GM12878 (cell line): ENCODE data around the gene CHRNE. TPM values are rescaled to one million over a fixed set of nuclear protein-coding genes. Genes with fewer than 3 reads are reported as not detected.

Experiments
- ATAC-seq: fragments of 200-7000 bp; cut with Tn5 transposase; 3 replicates; pipeline ENCODE4 v1.9.1; 2020; ENCODE audit warnings: mild to moderate bottlenecking, moderate library complexity
- BruUV-seq: library from RNA; stranded (reverse); fragments of 400-500 nt; replicated peaks from 2 replicates; lab custom pipeline; 2021; lab: Mats Ljungman, UMichigan
- CTCF ChIA-PET: fragments of 300-600 bp; sonication (Branson Sonifier 250); formaldehyde crosslinking; extraction: SDS; loops from one replicate; lab custom pipeline; 2021; ENCODE audit warnings: inconsistent platforms; lab: Yijun Ruan, JAX
- POLR2A ChIA-PET: fragments of 350-600 bp; formaldehyde crosslinking; extraction: SDS; loops from one replicate; lab custom pipeline; 2021; ENCODE audit warnings: inconsistent platforms; lab: Charles Lee
- RAD21 ChIA-PET: fragments of 300-600 bp; sonication (Branson Sonifier 250); formaldehyde crosslinking; loops from one replicate; lab custom pipeline; 2023; ENCODE audit warnings: antibody characterized with exemption; ENCODE audit not compliant: unreplicated experiment; lab: Charles Lee
- SMC1A ChIA-PET: fragments of 300-600 bp; sonication (Branson Sonifier 250); formaldehyde crosslinking; loops from one replicate; lab custom pipeline; 2023; ENCODE audit not compliant: unreplicated experiment, uncharacterized antibody; lab: Charles Lee
- DNase-seq: peaks from one replicate; pipeline ENCODE4 v3.0.0-alpha.2; 2011; ENCODE audit warnings: low read depth, low spot score
- FAIRE-seq: peaks from 3 replicates; lab custom pipeline; 2011; peaks lifted over from hg19 to GRCh38; lab: Jason Lieb, UNC
- H2AFZ ChIP-seq: 2 replicates; pipeline ENCODE4 v1.6.0; 2011; ENCODE audit warnings: low read depth, low read length, control low read depth; ENCODE audit not compliant: control insufficient read depth
- H3K27ac ChIP-seq: 2 replicates; pipeline ENCODE4 v1.5.1; 2011; ENCODE audit warnings: control low read depth; ENCODE audit not compliant: control insufficient read depth, insufficient read depth
- H3K27me3 ChIP-seq, 2 experiments: replicated peaks in 1 of 2; 2 replicates each; pipeline versions ENCODE4 v1.6.0 to v1.6.1; 2011; ENCODE audit warnings: low read length in 1 of 2; ENCODE audit not compliant: control insufficient read depth in 2 of 2, insufficient read depth in 2 of 2
- H3K36me3 ChIP-seq, 2 experiments: 2 replicates each; pipeline ENCODE4 v1.5.1; 2011; ENCODE audit warnings: low read length in 1 of 2; ENCODE audit not compliant: control insufficient read depth in 2 of 2, insufficient read depth in 2 of 2
- H3K4me1 ChIP-seq: 2 replicates; pipeline ENCODE4 v1.6.1; 2011; ENCODE audit warnings: mild to moderate bottlenecking, low read length, moderate library complexity, mixed read lengths; ENCODE audit not compliant: control insufficient read depth, insufficient read depth
- H3K4me2 ChIP-seq: 2 replicates; pipeline ENCODE4 v1.6.0; 2011; ENCODE audit warnings: control low read depth; ENCODE audit not compliant: control insufficient read depth, insufficient read depth
- H3K4me3 ChIP-seq: fragments of 200-600 bp; sonication (generic); 2 replicates; pipeline ENCODE4 v1.5.1; 2016
- H3K79me2 ChIP-seq: 2 replicates; pipeline ENCODE4 v1.6.0; 2011; ENCODE audit warnings: low read length; ENCODE audit not compliant: control insufficient read depth, insufficient read depth
- H3K9ac ChIP-seq: 2 replicates; pipeline ENCODE4 v1.8.0; 2011; ENCODE audit warnings: low read length, control low read depth, mixed read lengths; ENCODE audit not compliant: control insufficient read depth, insufficient read depth
- H3K9me3 ChIP-seq: replicated peaks from 3 replicates; pipeline ENCODE4 v1.5.1; 2011; ENCODE audit warnings: mild to moderate bottlenecking, low read length; ENCODE audit not compliant: control insufficient read depth, insufficient read depth
- H4K20me1 ChIP-seq: 2 replicates; pipeline ENCODE4 v1.6.0; 2011; ENCODE audit not compliant: control insufficient read depth, insufficient read depth
- SMC3 ChIP-seq: IDR thresholded peaks from 2 replicates; pipeline ENCODE4 v1.6.1; 2011; ENCODE audit warnings: low read length, improper control_type of control experiment, borderline replicate concordance
- SUZ12 ChIP-seq: fragments of 200-600 bp; sonication (generic); IDR thresholded peaks from one replicate; pipeline ENCODE4 v1.6.1; 2018; ENCODE audit warnings: antibody characterized with exemption, mild to moderate bottlenecking; ENCODE audit not compliant: unreplicated experiment
- TCF12 ChIP-seq: IDR thresholded peaks from 2 replicates; pipeline ENCODE4 v1.6.1; 2011; ENCODE audit warnings: low read depth, mild to moderate bottlenecking, low read length
- ZNF24 ChIP-seq: fragments of 450-650 bp; IDR thresholded peaks from 2 replicates; pipeline ENCODE4 v1.6.1; 2017; ENCODE audit warnings: antibody characterized with exemption, mild to moderate bottlenecking
- WGBS: methylation state at CpG from one replicate; pipeline ENCODE4 v1.1.6; 2016; ENCODE audit warnings: low lambda C conversion rate; ENCODE audit not compliant: insufficient replicate concordance, insufficient coverage; ENCODE audit errors: missing lambda C conversion rate; 5-methylcytosine and 5-hydroxymethylcytosine counted together
- in situ Hi-C: fragments of 300-500 bp; cut with MboI; formaldehyde crosslinking; loops from 9 replicates; pipeline ENCODE4 v1.14.3; 2018; ENCODE audit warnings: mixed read lengths
- intact Hi-C: fragments of 100-400 bp; cut with micrococcal nuclease; formaldehyde crosslinking; loops from one replicate; pipeline ENCODE4 v1.14.2; 2022; ENCODE audit not compliant: unreplicated experiment
- polyA plus RNA-seq, 11 experiments: library from polyadenylated mRNA; depleted of rRNA in 4 of 11; unstranded in 6 of 11; stranded (reverse) in 5 of 11; fragments of >200 nt; fragmentation: Nextera tagmentation in 4 of 11; fragmentation: Illumina TruSeq in 1 of 11; extraction: Ambion mirVana in 4 of 11; extraction: Trizol in 1 of 11; gene quantifications; 1 replicate in 1 of 11; 2 replicates in 10 of 11; pipeline versions ENCODE4 v1.2.1 to v1.2.3, GENCODE V29; 2011 to 2016; ENCODE audit warnings: inconsistent platforms in 2 of 11, missing spikeins in 2 of 11, low read depth in 1 of 11
- total RNA-seq, 4 experiments: library from RNA; depleted of rRNA in 3 of 4; stranded (reverse); fragments of >200 nt in 3 of 4; fragmentation: Illumina TruSeq in 1 of 4; extraction: Trizol in 1 of 4; gene quantifications; 2 replicates each; pipeline versions ENCODE4 v1.2.1 to v1.2.3, GENCODE V29; 2013 to 2021

Gene CHRNE
- total and polyA plus RNA-seq, 10 of the 15 experiments (the other 5 are each of a cell fraction or from before 2014, with no cell fraction given), result 0.05 to 0.11 (median 0.08) TPM; not detected in 6

DNA sequence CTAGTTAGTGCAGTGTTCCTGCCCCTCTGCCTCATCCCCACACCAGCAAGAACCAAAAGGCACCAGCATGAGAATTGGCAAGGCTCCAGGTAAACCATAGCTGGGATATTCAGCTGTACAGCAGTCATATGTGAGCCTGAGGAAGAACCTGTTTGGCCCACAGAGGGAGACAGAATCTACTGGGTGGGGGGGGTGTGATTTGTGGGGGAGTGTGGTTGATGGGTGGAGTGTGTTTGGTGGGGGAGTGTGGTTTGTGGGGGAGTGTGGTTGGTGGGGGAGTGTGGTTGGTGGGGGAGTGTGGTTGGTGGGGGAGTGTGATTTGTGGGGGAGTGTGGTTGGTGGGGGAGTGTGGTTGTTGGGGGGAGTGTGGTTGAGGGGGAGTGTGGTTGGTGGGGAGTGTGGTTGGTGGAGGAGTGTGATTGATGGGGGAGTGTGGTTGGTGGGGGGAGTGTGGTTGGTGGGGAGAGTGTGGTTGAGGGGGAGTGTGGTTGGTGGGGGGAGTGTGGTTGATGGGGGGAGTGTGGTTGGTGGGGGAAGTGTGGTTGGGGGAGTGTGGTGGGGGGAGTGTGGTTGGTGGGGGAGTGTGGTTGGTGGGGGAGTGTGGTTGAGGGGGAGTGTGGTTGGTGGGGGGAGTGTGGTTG is 50.2 kb downstream of the CHRNE start:
- no peak for ATAC-seq
- H3K4me2 ChIP-seq, result no peak overlapping the region
- CTCF ChIA-PET, result no interaction called here
- intact Hi-C loops (no loop called here), in situ Hi-C loops (no loop called here)
- no peaks in the 10 kb centered on the region; the same call in none of the 2 replicates for H3K79me2 ChIP-seq
- POLR2A ChIA-PET, result no interaction called here
- no peak overlapping the region for H3K4me3 ChIP-seq
- H3K36me3 ChIP-seq, result peaks cover 1 to 3% of the 10 kb centered on the region in 2 experiments; a peak in 2 of 4 replicates
- no TSS peak for BruUV-seq
- DNase-seq, result no peak
- FAIRE-seq, result no peak
- no peaks in the 10 kb centered on the region for H3K27me3 ChIP-seq
- no peak overlapping the region for H3K27ac ChIP-seq
- H3K9me3 ChIP-seq, result no peaks in the 10 kb centered on the region
- RAD21 ChIA-PET, result no interaction called here
- no peak overlapping the region for H3K9ac ChIP-seq
- H3K4me1 ChIP-seq, result no peaks in the 10 kb centered on the region
- SMC1A ChIA-PET, result no interaction called here
- H2AFZ ChIP-seq, result no peak overlapping the region
- H4K20me1 ChIP-seq, result peaks cover 2% of the 10 kb centered on the region; the same call in 1 of the 2 replicates
- no peak for TF ChIP-seq SMC3
- TF ChIP-seq ZNF24, result no peak
- TF ChIP-seq, all 136 proteins: peak for 0

DNA sequence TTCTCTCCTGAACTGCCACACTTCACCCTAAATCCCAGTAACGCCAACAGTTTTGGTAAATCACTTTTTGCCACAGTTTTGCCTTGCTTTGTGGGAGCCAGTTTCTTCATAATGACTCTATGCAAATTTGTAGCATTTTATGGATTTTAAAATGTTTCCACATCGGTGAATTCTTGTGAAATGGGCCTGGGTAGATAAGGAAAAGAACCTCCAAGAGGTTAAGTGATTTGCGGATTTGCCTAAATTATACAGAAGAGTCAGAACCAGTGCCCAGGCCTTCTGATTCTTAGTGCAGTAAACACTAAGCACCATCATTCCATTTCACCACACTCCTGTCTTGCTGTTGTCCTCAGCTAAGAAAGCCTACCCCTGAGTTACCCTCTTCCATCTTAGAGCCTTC is 51.8 kb downstream of the CHRNE start:
- no peaks in the 10 kb centered on the region for H3K4me1 ChIP-seq
- CTCF ChIA-PET, result no interaction called here
- no peak overlapping the region for H3K27ac ChIP-seq
- no peaks in the 10 kb centered on the region for H3K9me3 ChIP-seq
- 100% methylated on average over 3 of the region's 3 CpGs for WGBS
- DNase-seq (no peak), FAIRE-seq (no peak), ATAC-seq (no peak)
- H3K9ac ChIP-seq, result no peak overlapping the region
- in situ Hi-C loops, result no loop called here
- H2AFZ ChIP-seq, result no peak overlapping the region
- no peak for TF ChIP-seq TCF12
- TF ChIP-seq SUZ12, result no peak
- SMC1A ChIA-PET, result interaction anchor here (2.0 kb wide), 1 partner anchor 12 kb away, joined by 4 read pairs; no protein-coding TSS in a partner anchor
- BruUV-seq, result no TSS peak
- no peak overlapping the region for H3K4me2 ChIP-seq
- intact Hi-C loops, result no loop called here
- POLR2A ChIA-PET, result no interaction called here
- H3K79me2 ChIP-seq, result peaks cover 2% of the 10 kb centered on the region
- no peaks in the 10 kb centered on the region for H3K27me3 ChIP-seq
- peaks cover 5% of the 10 kb centered on the region for H4K20me1 ChIP-seq
- RAD21 ChIA-PET, result no interaction called here
- H3K36me3 ChIP-seq, result no peaks in the 10 kb centered on the region; a peak in 3 of 4 replicates
- no peak overlapping the region for H3K4me3 ChIP-seq
